MM.1S (cell line): ENCODE results near the gene KHDRBS2.

Experiments
- CTCF ChIP-seq: fragments of 300-600 bp; sonication (generic); IDR thresholded peaks from 2 replicates; pipeline ENCODE4 v1.5.1; 2016; ENCODE audit warnings: antibody characterized with exemption, low read length, mixed read lengths
- EZH2 ChIP-seq: fragments of 300-600 bp; sonication (generic); optimal IDR thresholded peaks from 2 replicates; pipeline ENCODE3; 2017; ENCODE audit warnings: low read depth, mild to moderate bottlenecking, antibody characterized with exemption, low read length, mixed read lengths
- EZH2phosphoT487 ChIP-seq: fragments of 300-600 bp; sonication (generic); IDR thresholded peaks from 2 replicates; pipeline ENCODE4 v1.6.1; 2018; ENCODE audit warnings: antibody characterized with exemption, low read length

- no peak for TF ChIP-seq EZH2
- no peak for TF ChIP-seq CTCF
- TF ChIP-seq EZH2phosphoT487, result no peak
These were observed 296.4 kb downstream of the KHDRBS2 start for GRCh38 chr6:61989616-61990015.
